Measurements from ENCODE around the gene LRRC3.

Gene LRRC3

GRCh38 chr21:44423941-44424607 lies 31.2 kb upstream of the LRRC3 start:
- DNase-seq (ENCODE audit: low read depth in 2 of 2), result no peak

GRCh38 chr21:44424608-44425306 lies 30.6 kb upstream of the LRRC3 start:
- no peak for DNase-seq (ENCODE audit: low read depth in 2 of 2)

- no peak for DNase-seq (ENCODE audit: low read depth in 2 of 2)
Measured at GRCh38 chr21:44425307-44425894, 29.9 kb upstream of the LRRC3 start.

GRCh38 chr21:44425895-44426662 lies 29.2 kb upstream of the LRRC3 start:
- no peak for DNase-seq (ENCODE audit: low read depth in 2 of 2)

- no peak for DNase-seq (ENCODE audit: low read depth in 2 of 2)
Measured at GRCh38 chr21:44426663-44427191, 28.6 kb upstream of the LRRC3 start.

- no peak for DNase-seq (ENCODE audit: low read depth in 2 of 2)
Measured at GRCh38 chr21:44427241-44428120, 27.8 kb upstream of the LRRC3 start.

GRCh38 chr21:44428281-44428960 lies 26.9 kb upstream of the LRRC3 start:
- no peak for DNase-seq (ENCODE audit: low read depth in 2 of 2)

GRCh38 chr21:44429894-44430293 lies 25.4 kb upstream of the LRRC3 start:
- no peak for DNase-seq (ENCODE audit: low read depth in 2 of 2)

- DNase-seq (ENCODE audit: low read depth in 2 of 2), result no peak
Measured at GRCh38 chr21:44431300-44431699, 24.0 kb upstream of the LRRC3 start.

GRCh38 chr21:44432841-44433790 lies 22.2 kb upstream of the LRRC3 start:
- no peak for DNase-seq (ENCODE audit: low read depth in 2 of 2)

GRCh38 chr21:44433791-44434567 lies 21.3 kb upstream of the LRRC3 start:
- DNase-seq (ENCODE audit: low read depth in 2 of 2), result no peak

GRCh38 chr21:44434568-44434925 lies 20.8 kb upstream of the LRRC3 start:
- no peak for DNase-seq (ENCODE audit: low read depth in 2 of 2)

GRCh38 chr21:44434936-44435635 lies 20.2 kb upstream of the LRRC3 start:
- no peak for DNase-seq (ENCODE audit: low read depth in 2 of 2)

GRCh38 chr21:44436111-44436611 lies 19.1 kb upstream of the LRRC3 start:
- DNase-seq (ENCODE audit: low read depth in 2 of 2), result no peak

- no peak for DNase-seq (ENCODE audit: low read depth in 2 of 2)
Measured at GRCh38 chr21:44436958-44437357, 18.4 kb upstream of the LRRC3 start.

- no peak for DNase-seq (ENCODE audit: low read depth in 2 of 2)
Measured at GRCh38 chr21:44437371-44437695, 18.0 kb upstream of the LRRC3 start.

- DNase-seq (ENCODE audit: low read depth in 2 of 2), result no peak
Measured at GRCh38 chr21:44437696-44438431, 17.4 kb upstream of the LRRC3 start.
